Loucy (cell line): Measurements from ENCODE around the gene GGCX.

Experiments
- H2AFZ ChIP-seq: fragments of 200-600 bp; sonication (generic); 2 replicates; pipeline ENCODE4 v1.6.0; 2016; ENCODE audit warnings: antibody characterized with exemption, mild to moderate bottlenecking, low read length, moderate library complexity
- H3F3A ChIP-seq: fragments of 200-600 bp; 2 replicates; pipeline ENCODE4 v1.6.0; 2016; ENCODE audit warnings: antibody characterized with exemption, low read depth, mild to moderate bottlenecking
- H3K27me3 ChIP-seq: fragments of 200-600 bp; sonication (generic); 2 replicates; pipeline ENCODE4 v1.6.1; 2014; ENCODE audit warnings: low read length, mild to moderate bottlenecking; ENCODE audit not compliant: insufficient read depth, poor library complexity, severe bottlenecking
- H3K36me3 ChIP-seq: fragments of 200-600 bp; sonication (generic); 2 replicates; pipeline ENCODE4 v1.6.1; 2016; ENCODE audit warnings: low read length; ENCODE audit not compliant: insufficient read depth
- H3K4me1 ChIP-seq: fragments of 200-600 bp; sonication (generic); 2 replicates; pipeline ENCODE4 v1.5.1; 2014; ENCODE audit warnings: low read length, mild to moderate bottlenecking; ENCODE audit not compliant: insufficient read depth, poor library complexity, severe bottlenecking
- H3K4me2 ChIP-seq: fragments of 200-600 bp; sonication (generic); 2 replicates; pipeline ENCODE4 v1.6.0; 2014; ENCODE audit warnings: antibody characterized with exemption, low read length, low read depth, mild to moderate bottlenecking; ENCODE audit not compliant: poor library complexity, severe bottlenecking
- H3K4me3 ChIP-seq: fragments of 200-600 bp; sonication (generic); 2 replicates; pipeline ENCODE4 v1.5.1; 2014; ENCODE audit warnings: low read length, mild to moderate bottlenecking, mixed read lengths; ENCODE audit not compliant: poor library complexity, severe bottlenecking
- H3K79me2 ChIP-seq: fragments of 200-600 bp; sonication (generic); 2 replicates; pipeline ENCODE4 v1.6.1; 2014; ENCODE audit warnings: low read length; ENCODE audit not compliant: insufficient read depth
- H3K9ac ChIP-seq: fragments of 200-600 bp; sonication (generic); 2 replicates; pipeline ENCODE4 v1.6.0; 2014; ENCODE audit warnings: mild to moderate bottlenecking, low read depth, low read length, moderate library complexity; ENCODE audit not compliant: poor library complexity, severe bottlenecking
- H3K9me2 ChIP-seq: fragments of 200-600 bp; sonication (generic); replicated peaks from 2 replicates; pipeline ENCODE4 v1.6.1; 2016; ENCODE audit warnings: low read depth, low read length, mixed read lengths
- H3K9me3 ChIP-seq: fragments of 200-600 bp; sonication (generic); 2 replicates; pipeline ENCODE4 v1.6.1; 2014; ENCODE audit warnings: mild to moderate bottlenecking, antibody characterized with exemption, low read length, low read depth; ENCODE audit not compliant: insufficient read depth
- H4K20me1 ChIP-seq: fragments of 200-600 bp; sonication (generic); 2 replicates; pipeline ENCODE4 v1.6.0; 2014; ENCODE audit warnings: antibody characterized with exemption, low read length, mild to moderate bottlenecking; ENCODE audit not compliant: insufficient read depth, poor library complexity, severe bottlenecking
- CTCF ChIP-seq: fragments of 200-600 bp; sonication (generic); conservative IDR thresholded peaks from 2 replicates; pipeline ENCODE4 v1.5.1; 2014; ENCODE audit warnings: mild to moderate bottlenecking, antibody characterized with exemption, low read length
- EZH2phosphoT487 ChIP-seq: fragments of 200-600 bp; IDR thresholded peaks from 2 replicates; pipeline ENCODE4 v1.6.1; 2018; ENCODE audit warnings: antibody characterized with exemption, mild to moderate bottlenecking, moderate library complexity, borderline replicate concordance

Gene GGCX

GRCh38 chr2:85505551-85506238, 55.6 kb downstream of the GGCX start:
- TF ChIP-seq CTCF, result no peak
- TF ChIP-seq EZH2phosphoT487, result no peak
- Histone ChIP-seq H3K79me2 (no peaks in the 10 kb centered on the region), H2AFZ (no peak overlapping the region), H3F3A (no peaks in the 10 kb centered on the region), H3K4me2 (no peak overlapping the region), H3K4me1 (peaks cover 42% of the 10 kb centered on the region), H4K20me1 (no peaks in the 10 kb centered on the region), H3K27me3 (no peaks in the 10 kb centered on the region), H3K9ac (no peak overlapping the region), H3K9me2 (no peaks in the 10 kb centered on the region), H3K4me3 (no peak overlapping the region), H3K9me3 (no peaks in the 10 kb centered on the region), H3K36me3 (no peaks in the 10 kb centered on the region)

GRCh38 chr2:85504778-85505261, 56.5 kb downstream of the GGCX start:
- no peaks in the 10 kb centered on the region for H3K36me3 ChIP-seq
- H3K9me3 ChIP-seq, result no peaks in the 10 kb centered on the region
- H2AFZ ChIP-seq, result no peak overlapping the region
- H3K9me2 ChIP-seq, result no peaks in the 10 kb centered on the region
- TF ChIP-seq CTCF (no peak), EZH2phosphoT487 (no peak)
- H3K4me3 ChIP-seq, result no peak overlapping the region
- H3F3A ChIP-seq, result no peaks in the 10 kb centered on the region
- H3K4me1 ChIP-seq, result peaks cover 43% of the 10 kb centered on the region
- H3K27me3 ChIP-seq, result no peaks in the 10 kb centered on the region
- H4K20me1 ChIP-seq, result no peaks in the 10 kb centered on the region
- no peak overlapping the region for H3K4me2 ChIP-seq
- H3K9ac ChIP-seq, result peak overlapping the region; percentile 22
- H3K79me2 ChIP-seq, result no peaks in the 10 kb centered on the region

GRCh38 chr2:85503851-85504777, 57.2 kb downstream of the GGCX start:
- peak overlapping the region; percentile 22 for H3K9ac ChIP-seq
- no peaks in the 10 kb centered on the region for H3K9me3 ChIP-seq
- peaks cover 43% of the 10 kb centered on the region for H3K4me1 ChIP-seq

More at GRCh38 chr2:85503851-85504777, 57.2 kb downstream of the GGCX start:
- Histone ChIP-seq H3K9me2 (no peaks in the 10 kb centered on the region), H2AFZ (no peak overlapping the region), H4K20me1 (no peaks in the 10 kb centered on the region), H3K27me3 (no peaks in the 10 kb centered on the region), H3K4me3 (no peak overlapping the region), H3K79me2 (no peaks in the 10 kb centered on the region), H3K4me2 (peak overlapping the region; percentile 45), H3K36me3 (no peaks in the 10 kb centered on the region), H3F3A (no peaks in the 10 kb centered on the region)
- TF ChIP-seq CTCF (no peak), EZH2phosphoT487 (no peak)
